Esophagus squamous epithelium (tissue), 5 donors: ENCODE data around the gene MRPL24. TPM values are rescaled to one million over a fixed set of nuclear protein-coding genes. Genes with fewer than 3 reads are reported as not detected.

Experiments
- DNase-seq: peaks from one replicate; lab custom pipeline; 2025; lab: John Stamatoyannopoulos, UW
- H3K27ac ChIP-seq, 4 donors: fragments of 200-600 bp; sonication (generic); one replicate each; pipeline ENCODE4 v1.5.1; 2016 to 2019; ENCODE audit warnings: mild to moderate bottlenecking in 1 of 4
- H3K27me3 ChIP-seq, 4 donors: fragments of 200-600 bp; sonication (generic); 1 replicate in 3 of 4; 2 replicates in 1 of 4; pipeline versions ENCODE4 v1.5.1 to v1.6.0; 2017 to 2021; ENCODE audit warnings: antibody characterized with exemption in 1 of 4
- H3K36me3 ChIP-seq, 3 donors: fragments of 200-600 bp; sonication (generic); one replicate each; pipeline ENCODE4 v1.5.1; 2016 to 2019
- H3K4me1 ChIP-seq, 3 donors: fragments of 200-600 bp; sonication (generic); one replicate each; pipeline ENCODE4 v1.5.1; 2017 to 2019
- H3K4me3 ChIP-seq, 4 donors: fragments of 200-600 bp; sonication (generic); 1 replicate in 3 of 4; 2 replicates in 1 of 4; pipeline ENCODE4 v1.5.1; 2016 to 2019; ENCODE audit warnings: mild to moderate bottlenecking in 2 of 4, moderate library complexity in 1 of 4
- H3K9me3 ChIP-seq, 3 donors: fragments of 200-600 bp; sonication (generic); one replicate each; pipeline ENCODE4 v1.5.1; 2016 to 2019
- CTCF ChIP-seq, 6 experiments: fragments of 450-650 bp in 4 of 6; fragments of 200-600 bp in 2 of 6; sonication (generic) in 2 of 6; IDR thresholded peaks; one replicate each; pipeline ENCODE4 v1.5.1; 2016 to 2019; ENCODE audit warnings: antibody characterized with exemption in 6 of 6, mild to moderate bottlenecking in 4 of 6, moderate library complexity in 4 of 6
- POLR2A ChIP-seq, 4 donors: fragments of 450-650 bp; IDR thresholded peaks; one replicate each; pipeline ENCODE4 v1.6.1; 2017; ENCODE audit warnings: antibody characterized with exemption in 4 of 4, mild to moderate bottlenecking in 4 of 4, moderate library complexity in 3 of 4
- WGBS, 2 donors: methylation state at CpG; one replicate each; pipeline ENCODE4 v1.1.5; 2018; 5-methylcytosine and 5-hydroxymethylcytosine counted together
- intact Hi-C: fragments of 100-400 bp; cut with DNase I; formaldehyde crosslinking; loops from one replicate; pipeline ENCODE4 v1.15.0; 2022
- total RNA-seq, 4 donors: library from RNA; depleted of rRNA; stranded (reverse); fragments of >200 nt; gene quantifications; one replicate each; pipeline ENCODE4 v1.1.0, GENCODE V29; 2016
- donor health status: DM: yes; HTN: yes; CAD: no.

MRPL24 gene
- total RNA-seq, 4 donors from 2014 or later, result 39.5 to 45.8 (median 42.3) TPM

GRCh38 chr1:156781585-156782186, 40.8 kb upstream of the MRPL24 start:
- intact Hi-C loops, result no loop called here
- Histone ChIP-seq H3K4me1 (peaks cover 0 to 22% (median 14%) of the 10 kb centered on the region in 3 donors), H3K4me3 (no peak overlapping the region), H3K9me3 (no peaks in the 10 kb centered on the region), H3K36me3 (peaks cover 0 to 67% (median 20%) of the 10 kb centered on the region in 3 donors), H3K27me3 (no peaks in the 10 kb centered on the region), H3K27ac (no peak overlapping the region)
- DNase-seq, result no peak
- TF ChIP-seq CTCF (IDR thresholded peaks at IDR 0.05) (no peak), POLR2A (IDR thresholded peaks at IDR 0.05) (no peak)

DNA sequence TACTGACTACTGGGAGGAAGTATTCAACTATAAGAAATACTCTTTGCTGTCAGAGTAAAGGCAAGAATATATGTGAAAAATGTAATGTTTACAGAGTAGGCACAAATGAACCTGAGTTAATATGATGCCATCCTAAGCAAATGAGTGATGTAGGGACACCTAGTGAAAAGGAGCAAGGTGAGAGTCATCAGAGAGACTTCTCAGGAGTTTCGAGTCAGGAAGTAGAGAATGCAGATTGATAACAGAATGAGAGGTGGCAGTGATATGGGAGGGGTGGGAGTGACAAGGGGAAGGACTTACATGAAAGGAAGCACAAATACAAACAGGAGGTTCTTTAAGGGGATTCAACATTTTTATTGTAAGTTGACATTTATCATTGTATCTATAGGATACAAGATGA, 36.7 kb upstream of the MRPL24 start:
- Histone ChIP-seq H3K27me3 (no peaks in the 10 kb centered on the region), H3K9me3 (no peaks in the 10 kb centered on the region), H3K27ac (no peak overlapping the region), H3K36me3 (peaks cover 0 to 27% (median 2%) of the 10 kb centered on the region in 3 donors), H3K4me3 (no peak overlapping the region), H3K4me1 (peaks cover 0 to 48% (median 21%) of the 10 kb centered on the region in 3 donors)
- intact Hi-C loops, result no loop called here
- DNase-seq, result no peak
- 46 to 63% methylated on average over 1 of the region's 1 CpG for whole genome bisulfite sequencing, 2 donors
- TF ChIP-seq CTCF (IDR thresholded peaks at IDR 0.05), result no peak
- no peak for TF ChIP-seq POLR2A (IDR thresholded peaks at IDR 0.05)

GRCh38 chr1:156776942-156777341, 36.1 kb upstream of the MRPL24 start:
- no peaks in the 10 kb centered on the region for H3K27me3 ChIP-seq

GRCh38 chr1:156775799-156776198, 34.9 kb upstream of the MRPL24 start:
- peaks cover 0 to 28% (median 0%) of the 10 kb centered on the region in 3 donors for H3K36me3 ChIP-seq
- intact Hi-C loops, result no loop called here
- H3K4me3 ChIP-seq, result no peak overlapping the region
- H3K9me3 ChIP-seq, result no peaks in the 10 kb centered on the region
- no peaks in the 10 kb centered on the region for H3K27me3 ChIP-seq
- H3K4me1 ChIP-seq, result peaks cover 0 to 53% (median 21%) of the 10 kb centered on the region in 3 donors
- no peak for DNase-seq
- WGBS, 2 donors, result 78 to 80% methylated on average over 4 to 5 of the region's 5 CpGs
- no peak overlapping the region for H3K27ac ChIP-seq
- TF ChIP-seq CTCF (IDR thresholded peaks at IDR 0.05) (no peak), POLR2A (IDR thresholded peaks at IDR 0.05) (no peak)

More at GRCh38 chr1:156776942-156777341, 36.1 kb upstream of the MRPL24 start:
- Histone ChIP-seq H3K36me3 (peaks cover 0 to 28% (median 0%) of the 10 kb centered on the region in 3 donors), H3K9me3 (no peaks in the 10 kb centered on the region), H3K4me3 (no peak overlapping the region), H3K4me1 (peaks cover 0 to 52% (median 22%) of the 10 kb centered on the region in 3 donors), H3K27ac (no peak overlapping the region)
- intact Hi-C loops, result no loop called here
- no peak for DNase-seq
- 63 to 64% methylated on average over 4 of the region's 4 CpGs for WGBS, 2 donors
- TF ChIP-seq CTCF (IDR thresholded peaks at IDR 0.05) (no peak), POLR2A (IDR thresholded peaks at IDR 0.05) (no peak)

DNA sequence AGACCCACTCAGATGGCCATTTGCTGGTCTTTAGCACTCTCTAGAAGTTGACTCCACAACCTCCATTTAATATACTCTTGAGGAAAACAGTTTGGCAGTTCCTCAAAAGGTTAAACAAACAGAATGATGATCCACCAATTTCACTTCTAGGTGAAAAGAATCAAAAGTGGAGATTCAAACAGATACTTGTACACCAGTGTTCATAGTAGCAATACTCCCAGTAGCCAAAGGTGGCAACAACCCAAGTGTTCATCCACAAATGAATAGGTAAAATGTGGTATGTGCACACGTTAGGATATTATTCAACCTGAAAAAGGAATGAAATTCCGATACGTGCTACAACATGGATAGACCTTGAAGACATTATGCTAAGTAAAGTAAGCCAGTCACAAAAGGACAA, 32.7 kb upstream of the MRPL24 start:
- Histone ChIP-seq H3K27me3 (no peaks in the 10 kb centered on the region), H3K36me3 (peaks cover 0 to 28% (median 0%) of the 10 kb centered on the region in 3 donors), H3K4me1 (peaks cover 7 to 75% (median 41%) of the 10 kb centered on the region in 3 donors), H3K4me3 (no peak overlapping the region), H3K27ac (no peak overlapping the region), H3K9me3 (no peaks in the 10 kb centered on the region)
- intact Hi-C loops, result no loop called here
- no peak for DNase-seq
- 74 to 83% methylated on average over 3 of the region's 3 CpGs for WGBS, 2 donors
- TF ChIP-seq CTCF (IDR thresholded peaks at IDR 0.05) (no peak), POLR2A (IDR thresholded peaks at IDR 0.05) (no peak)
